Measurements from ENCODE around the gene MUC5B.
"Not testable (repeated sequence)": the region's sequence is repeated elsewhere in the genome, so short reads cannot be mapped to it uniquely, and the experiment has no call there.

Gene MUC5B

GRCh38 chr11:1264444-1264843, 41.6 kb downstream of the MUC5B start:
- DNase-seq (ENCODE audit: low read depth in 2 of 2) = peak in 1 of 2 donors; percentile 2

DNA sequence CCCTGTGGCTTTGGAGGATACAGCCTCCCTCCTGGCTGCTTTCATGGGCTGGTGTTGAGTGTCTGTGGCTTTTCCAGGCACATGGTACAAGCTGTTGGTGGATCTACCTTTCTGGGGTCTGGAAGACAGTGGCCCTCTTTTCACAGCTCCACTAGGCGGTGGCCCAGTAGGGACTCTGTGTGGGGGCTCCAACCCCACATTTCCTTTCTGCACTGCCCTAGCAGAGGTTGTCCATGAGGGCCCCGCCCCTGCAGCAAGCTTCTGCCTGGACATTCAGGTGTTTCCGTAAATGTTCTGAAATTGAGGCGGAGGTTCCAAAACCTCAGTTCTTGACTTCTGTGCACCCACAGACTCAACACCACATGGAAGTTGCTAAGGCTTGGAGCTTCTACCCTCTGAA, 42.6 kb downstream of the MUC5B start:
- DNase-seq (ENCODE audit: low read depth in 2 of 2) = not testable (repeated sequence)

DNA sequence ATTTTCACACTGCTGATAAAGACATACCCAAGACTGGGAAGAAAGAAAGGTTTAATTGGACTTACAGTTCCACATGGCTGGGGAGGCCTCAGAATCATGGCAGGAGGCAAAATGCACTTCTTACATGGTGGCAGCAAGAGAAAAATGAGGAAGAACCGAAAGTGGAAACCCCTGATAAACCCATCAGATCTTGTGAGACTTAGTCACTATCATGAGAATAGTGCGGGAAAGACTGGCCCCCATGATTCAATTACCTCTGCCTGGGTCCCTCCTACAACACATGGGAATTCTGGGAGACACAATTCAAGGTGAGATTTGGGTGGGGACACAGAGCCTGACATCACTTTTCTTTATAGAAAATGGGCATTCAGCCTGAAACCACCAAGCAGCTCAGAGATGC, 44.1 kb downstream of the MUC5B start:
- not testable (repeated sequence) for DNase-seq (ENCODE audit: low read depth in 2 of 2)

- no peak for DNase-seq (ENCODE audit: low read depth in 2 of 2)
Measured at GRCh38 chr11:1267441-1268100, 44.7 kb downstream of the MUC5B start.

DNA sequence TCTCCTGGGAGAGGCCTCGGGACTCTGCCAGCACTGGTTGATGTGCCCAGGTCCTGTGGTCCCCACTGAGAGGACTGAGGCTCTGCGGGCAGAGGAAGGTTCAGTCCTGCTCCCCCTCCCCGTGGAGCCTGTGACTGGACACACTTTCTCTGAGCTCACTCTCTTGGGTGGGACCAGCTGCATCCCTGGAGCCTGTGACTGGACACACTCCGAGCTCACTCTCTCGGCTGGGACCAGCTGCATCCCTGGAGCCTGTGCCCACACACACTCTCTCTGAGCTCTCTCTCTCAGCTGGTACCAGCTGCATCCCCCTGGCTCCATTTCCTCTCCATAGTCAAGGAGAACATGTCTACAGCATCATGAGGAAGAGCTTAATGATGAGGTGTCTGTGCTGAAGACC, 47.1 kb downstream of the MUC5B start:
- no peak for DNase-seq (ENCODE audit: low read depth in 2 of 2)

- DNase-seq (ENCODE audit: low read depth in 2 of 2) = no peak
Measured at GRCh38 chr11:1270476-1270875, 47.6 kb downstream of the MUC5B start.

DNA sequence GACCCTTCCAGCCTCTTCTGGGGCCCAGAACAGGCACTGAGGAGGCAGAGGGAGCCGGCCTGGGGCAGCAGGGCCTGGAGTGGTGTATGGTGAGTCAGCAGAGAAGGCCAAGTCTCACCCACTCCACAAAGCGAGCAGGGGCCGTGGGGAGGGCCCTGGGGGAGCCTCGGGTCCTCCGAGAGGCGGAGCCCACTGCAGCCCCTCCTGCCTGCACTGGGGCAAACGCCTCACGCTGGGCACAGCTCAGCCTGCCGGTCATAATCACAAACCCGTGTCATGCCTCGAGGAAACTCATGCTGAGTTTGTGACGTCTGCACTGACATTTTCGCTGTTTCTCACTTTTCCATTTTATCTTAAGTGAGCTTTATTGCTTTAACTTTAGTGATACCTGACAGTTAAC, 48.1 kb downstream of the MUC5B start:
- no peak for DNase-seq (ENCODE audit: low read depth in 2 of 2)

DNA sequence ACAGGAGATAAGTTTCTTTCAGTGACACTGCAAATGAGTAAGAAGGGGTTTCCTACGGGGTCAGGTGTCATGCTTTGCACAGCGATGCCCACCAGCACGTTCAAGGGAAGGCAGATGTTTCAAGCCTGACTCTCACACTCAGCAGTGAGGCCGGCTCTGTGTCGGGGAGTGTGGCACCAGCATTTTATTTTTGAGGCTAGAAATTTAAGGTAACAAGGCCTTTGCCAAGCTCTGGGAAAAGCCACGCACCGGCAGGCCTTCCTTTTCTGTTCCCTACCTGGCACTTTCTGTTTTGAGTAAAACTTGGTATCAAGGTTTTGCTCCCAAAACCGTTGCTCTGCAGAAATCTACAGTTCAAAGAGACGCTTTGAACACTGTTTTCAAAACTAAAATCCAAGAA, 48.5 kb downstream of the MUC5B start:
- DNase-seq (ENCODE audit: low read depth in 2 of 2) = no peak

DNA sequence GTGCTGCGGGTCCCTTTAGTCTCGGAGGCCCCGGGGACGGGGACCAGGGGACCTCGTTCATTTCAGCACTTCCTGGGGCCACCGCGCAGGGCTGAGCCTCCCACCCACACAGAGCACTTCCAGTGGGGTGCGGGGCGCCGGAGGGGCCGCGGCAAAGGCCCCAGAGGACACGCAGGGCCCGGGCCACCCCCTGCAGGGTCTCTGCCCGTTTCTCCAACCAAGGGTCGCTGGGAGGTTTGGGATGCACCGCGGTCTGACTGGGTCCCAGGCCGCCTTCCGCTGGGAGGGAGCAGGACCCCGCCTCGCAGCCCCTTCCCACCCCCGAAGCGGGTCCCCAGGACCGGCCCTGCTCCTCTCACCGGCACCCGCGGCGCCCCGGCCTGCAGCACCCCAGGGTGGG, 49.1 kb downstream of the MUC5B start:
- no peak for DNase-seq (ENCODE audit: low read depth in 2 of 2)

- no peak for DNase-seq (ENCODE audit: low read depth in 2 of 2)
Measured at GRCh38 chr11:1272531-1272930, 49.7 kb downstream of the MUC5B start.

DNA sequence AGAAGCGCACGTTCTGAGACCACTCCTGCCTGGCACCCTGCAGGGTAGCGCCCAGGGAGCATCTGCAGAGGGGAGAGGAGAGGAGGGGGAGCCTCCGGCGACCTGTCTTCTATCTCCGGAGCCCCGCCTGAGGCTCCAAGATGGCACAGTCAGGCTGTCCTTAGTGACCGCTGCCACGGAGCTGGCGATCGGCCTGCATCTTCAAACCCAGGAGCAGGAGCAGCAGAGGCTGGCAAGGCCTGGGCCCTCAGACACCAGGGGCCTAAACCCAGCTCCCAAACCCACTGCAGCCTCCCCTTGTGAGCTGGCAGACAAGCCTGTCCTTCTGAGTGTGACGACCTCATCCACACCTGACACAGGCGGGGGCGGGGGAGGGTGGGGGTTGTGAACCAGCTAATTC, 51.6 kb downstream of the MUC5B start:
- DNase-seq (ENCODE audit: low read depth in 2 of 2) = no peak

- no peak for DNase-seq (ENCODE audit: low read depth in 2 of 2)
Measured at GRCh38 chr11:1275021-1275420, 52.2 kb downstream of the MUC5B start.

GRCh38 chr11:1276041-1276790, 53.4 kb downstream of the MUC5B start:
- DNase-seq (ENCODE audit: low read depth in 2 of 2) = no peak

DNA sequence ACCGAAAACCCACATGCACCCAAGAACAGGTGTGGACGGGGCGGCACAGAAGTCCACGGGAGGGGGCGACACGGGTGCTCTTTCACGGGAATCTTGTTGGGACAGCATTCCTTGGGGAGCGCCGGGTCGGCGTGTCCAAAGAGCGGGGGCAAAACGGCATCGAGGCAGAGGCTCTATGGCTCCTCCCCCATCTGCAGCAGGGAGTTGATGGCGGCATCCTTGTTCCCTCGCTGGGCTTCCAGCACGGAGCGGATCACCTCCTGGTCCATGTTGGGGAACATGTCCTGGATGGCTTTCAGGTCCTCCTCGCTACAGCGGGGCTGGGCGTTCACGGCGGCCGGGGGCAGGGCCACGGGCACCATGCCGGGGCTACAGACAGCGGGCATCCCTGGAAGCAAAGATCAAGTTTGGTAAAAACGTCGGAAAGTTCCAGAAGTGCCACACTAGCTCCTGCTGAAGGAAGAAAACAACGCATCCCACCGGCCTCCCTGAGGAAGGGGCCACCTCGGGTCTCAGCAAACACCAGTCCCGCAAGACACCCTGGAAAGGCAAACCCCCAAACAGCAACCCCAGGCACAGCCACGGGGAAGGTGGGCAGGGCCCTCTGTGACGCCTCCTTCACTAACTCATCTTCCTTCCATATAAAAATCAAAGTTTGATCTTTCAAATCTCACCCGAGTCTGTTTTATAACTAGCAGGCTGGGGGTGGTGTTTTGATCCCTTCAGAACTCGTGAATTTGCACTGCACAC, 54.2 kb downstream of the MUC5B start:
- DNase-seq (ENCODE audit: low read depth in 2 of 2) = no peak

- DNase-seq (ENCODE audit: low read depth in 2 of 2) = no peak
Measured at GRCh38 chr11:1277936-1278512, 55.2 kb downstream of the MUC5B start.

DNA sequence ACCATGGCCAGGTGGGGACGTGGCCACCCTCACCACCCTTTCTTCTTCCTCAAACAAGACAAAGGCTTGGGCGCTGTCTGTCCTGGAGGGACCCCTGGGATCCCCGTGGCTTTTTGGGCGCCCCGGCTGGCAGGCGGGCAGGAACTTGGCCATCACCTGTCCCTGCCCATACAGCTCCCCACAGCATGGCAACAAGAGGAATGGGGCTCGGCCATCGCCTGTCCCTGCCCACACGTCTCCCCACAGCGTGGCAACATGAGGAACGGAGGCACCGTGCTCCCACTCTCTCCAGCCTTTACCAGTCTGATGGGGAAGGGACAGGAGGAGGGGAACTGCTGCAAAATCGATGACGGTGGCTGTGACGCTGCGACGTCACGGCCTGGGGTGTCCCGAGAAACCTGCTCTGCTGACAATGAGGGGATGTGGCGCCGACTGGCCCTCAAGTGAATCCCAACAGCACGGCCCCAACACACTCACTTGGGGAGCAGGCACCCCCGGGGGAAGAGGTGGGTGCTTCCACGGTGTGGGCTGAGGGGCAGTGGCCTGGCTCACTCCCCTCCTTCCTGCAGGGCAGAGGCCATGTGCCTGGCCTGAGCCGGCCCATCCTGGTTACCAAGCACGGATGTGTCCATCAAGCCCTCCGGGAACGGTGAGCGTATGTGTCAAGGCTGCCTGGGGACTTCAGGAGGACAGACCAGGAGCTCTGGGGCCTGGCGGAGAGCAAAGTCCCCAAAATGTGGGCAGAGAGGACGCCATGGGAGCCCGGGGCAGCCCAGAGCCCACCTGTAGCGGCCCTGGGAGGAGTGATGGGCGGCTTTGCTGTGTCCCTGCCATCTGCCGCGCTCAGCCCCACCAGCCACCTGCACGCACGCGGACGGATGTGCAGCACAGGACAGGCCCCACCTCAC, 56.2 kb downstream of the MUC5B start:
- no peak for DNase-seq (ENCODE audit: low read depth in 2 of 2)

DNA sequence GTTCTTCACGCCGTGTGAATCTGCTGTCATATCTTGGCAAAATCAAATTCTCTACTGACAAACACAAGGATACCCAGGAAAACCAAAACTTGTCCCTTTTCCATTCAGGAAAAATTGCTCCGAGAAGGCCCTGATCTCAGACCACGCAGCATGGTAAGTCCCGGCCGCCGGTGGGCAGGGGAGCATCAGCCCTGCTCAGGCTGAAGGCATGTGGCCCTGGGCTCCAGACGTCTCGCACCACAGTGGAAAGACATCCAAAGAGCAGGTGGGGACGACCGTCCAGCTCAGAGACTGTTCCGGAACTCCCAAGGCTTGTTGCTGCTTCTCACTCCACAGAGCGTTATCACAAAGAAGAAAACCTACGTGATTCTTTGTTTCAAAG, 56.8 kb downstream of the MUC5B start:
- DNase-seq (ENCODE audit: low read depth in 2 of 2) = no peak

DNA sequence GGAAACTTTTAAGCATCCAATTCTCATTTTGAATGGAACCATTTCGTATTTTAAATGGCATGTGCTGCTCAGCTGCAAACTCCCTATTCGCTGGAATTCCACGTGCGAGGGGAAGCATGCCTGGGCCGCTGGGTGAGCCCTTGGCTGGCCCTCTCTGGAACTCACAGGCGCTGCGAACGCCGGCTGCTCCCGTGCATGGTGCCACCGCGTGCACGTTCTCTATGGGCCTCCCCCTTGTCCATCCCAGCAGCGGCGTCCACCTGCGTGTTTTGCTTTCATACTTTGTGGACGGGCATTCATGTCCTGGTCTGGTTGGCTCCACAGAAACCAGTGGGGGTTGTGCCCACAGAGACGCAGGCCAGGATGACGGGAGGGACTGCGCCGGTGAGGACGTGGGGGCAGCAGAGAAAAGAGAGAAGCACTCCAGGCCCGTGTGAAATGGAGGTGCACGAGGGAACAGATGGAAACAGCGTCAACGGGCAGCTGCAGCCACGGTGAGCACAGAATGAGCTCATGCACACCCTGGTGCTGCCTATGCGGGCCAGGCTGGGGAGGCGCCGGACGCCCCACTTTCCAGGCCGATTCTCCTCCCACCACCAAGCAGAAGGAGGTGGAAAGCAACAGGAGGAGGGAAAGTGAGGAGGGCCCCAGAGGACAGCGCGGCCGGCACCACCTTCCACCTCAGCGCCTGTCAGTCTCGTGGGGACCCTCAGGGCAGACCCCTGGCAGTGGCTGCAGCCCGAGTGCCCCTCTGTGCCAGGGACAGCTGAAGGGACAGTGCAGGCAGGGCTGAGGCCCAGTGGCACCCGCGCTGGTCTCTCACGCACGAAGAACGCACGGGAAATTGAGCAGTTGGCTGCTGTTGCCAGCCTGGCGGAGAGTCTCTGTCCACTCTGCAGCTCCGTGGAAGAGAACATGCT, 57.5 kb downstream of the MUC5B start:
- DNase-seq (ENCODE audit: low read depth in 2 of 2) = no peak

DNA sequence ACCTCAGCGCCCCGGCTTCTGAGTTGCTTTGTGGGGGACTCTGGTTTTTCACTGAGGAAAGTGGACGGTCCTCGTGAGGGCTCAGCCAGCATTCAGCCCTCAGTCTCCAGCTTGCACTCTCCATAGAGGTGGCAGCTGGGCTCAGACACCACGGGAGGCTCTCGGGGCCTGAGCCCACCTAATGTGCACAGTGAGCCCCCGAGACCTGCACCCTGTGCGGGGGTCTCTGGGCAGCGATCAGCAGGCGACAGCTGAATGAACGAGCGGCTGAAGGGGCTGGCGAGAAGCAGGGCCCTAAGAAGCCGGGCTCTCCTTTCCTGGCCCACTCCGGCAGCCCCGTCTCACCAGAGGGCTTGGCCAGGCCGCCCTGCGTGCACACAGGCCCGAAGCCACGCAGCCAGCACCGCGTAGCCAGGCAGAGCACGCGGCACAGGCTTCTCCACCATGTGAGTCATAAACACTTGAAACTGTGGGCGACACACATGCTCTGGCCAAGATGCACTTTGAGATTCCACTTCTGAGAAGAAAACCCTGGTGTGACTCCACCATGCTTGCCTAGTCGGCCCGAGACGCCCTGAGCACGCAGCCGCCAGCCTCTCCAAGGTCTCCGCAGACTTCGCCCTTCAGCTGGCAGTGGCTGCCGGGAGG, 58.6 kb downstream of the MUC5B start:
- DNase-seq (ENCODE audit: low read depth in 2 of 2) = no peak

- DNase-seq (ENCODE audit: low read depth in 2 of 2) = no peak
Measured at GRCh38 chr11:1281974-1282365, 59.1 kb downstream of the MUC5B start.
